H9 (cell line): ENCODE results near the gene NFIX. TPM values are rescaled to one million over a fixed set of nuclear protein-coding genes. Genes with fewer than 3 reads are reported as not detected.

Source experiments
- DNase-seq: peaks from one replicate; pipeline ENCODE4 v3.0.0-alpha.2; 2017
- H2AFZ ChIP-seq: one replicate; pipeline ENCODE4 v1.6.1; 2013; ENCODE audit warnings: mild to moderate bottlenecking, low read length, control low read depth, moderate library complexity
- H2AK5ac ChIP-seq: 2 replicates; pipeline ENCODE4 v1.6.1; 2013; ENCODE audit warnings: low read length, control low read depth, mixed read lengths; ENCODE audit not compliant: insufficient read length
- H2BK120ac ChIP-seq: one replicate; pipeline ENCODE4 v1.6.1; 2013; ENCODE audit warnings: low read depth, mild to moderate bottlenecking, low read length, control low read depth, inconsistent platforms; ENCODE audit not compliant: poor library complexity, severe bottlenecking
- H2BK12ac ChIP-seq: 2 replicates; pipeline ENCODE4 v1.6.1; 2013; ENCODE audit warnings: low read length, control low read depth, mixed read lengths, low read depth; ENCODE audit not compliant: insufficient read length
- H2BK15ac ChIP-seq: 2 replicates; pipeline ENCODE4 v1.6.1; 2013; ENCODE audit warnings: low read depth, low read length, control low read depth
- H2BK20ac ChIP-seq: one replicate; pipeline ENCODE4 v1.6.1; 2013; ENCODE audit warnings: low read depth, mild to moderate bottlenecking, low read length, control low read depth, inconsistent platforms; ENCODE audit not compliant: poor library complexity, severe bottlenecking
- H2BK5ac ChIP-seq: 2 replicates; pipeline ENCODE4 v1.6.1; 2013; ENCODE audit warnings: low read length, control low read depth, mixed read lengths; ENCODE audit not compliant: insufficient read length
- H3K14ac ChIP-seq: 2 replicates; pipeline ENCODE4 v1.6.1; 2013; ENCODE audit warnings: low read length, control low read depth; ENCODE audit not compliant: insufficient read depth
- H3K18ac ChIP-seq: 2 replicates; pipeline ENCODE4 v1.6.1; 2013; ENCODE audit warnings: low read depth, mild to moderate bottlenecking, mixed read lengths, low read length, control low read depth; ENCODE audit not compliant: insufficient read length
- H3K23ac ChIP-seq: 2 replicates; pipeline ENCODE4 v1.6.1; 2013; ENCODE audit warnings: low read length, control low read depth, mixed read lengths, low read depth; ENCODE audit not compliant: insufficient read length
- H3K23me2 ChIP-seq: 2 replicates; pipeline ENCODE4 v1.6.1; 2013; ENCODE audit warnings: low read depth, mild to moderate bottlenecking, mixed read lengths, low read length, control low read depth; ENCODE audit not compliant: insufficient read length, poor library complexity, severe bottlenecking
- H3K27ac ChIP-seq: 2 replicates; pipeline ENCODE4 v1.5.1; 2013; ENCODE audit warnings: low read length, control low read depth, mixed read lengths, low read depth; ENCODE audit not compliant: insufficient read length
- H3K27me3 ChIP-seq: 2 replicates; pipeline ENCODE4 v1.6.1; 2013; ENCODE audit warnings: low read length, control low read depth, inconsistent platforms; ENCODE audit not compliant: insufficient read depth
- H3K4ac ChIP-seq: 2 replicates; pipeline ENCODE4 v1.6.1; 2013; ENCODE audit warnings: low read depth, mild to moderate bottlenecking, control low read depth, inconsistent platforms, low read length, moderate library complexity
- H3K4me1 ChIP-seq: 2 replicates; pipeline ENCODE4 v1.6.1; 2013; ENCODE audit warnings: low read length, control low read depth, inconsistent platforms; ENCODE audit not compliant: insufficient read depth
- H3K4me2 ChIP-seq: 2 replicates; pipeline ENCODE4 v1.6.1; 2013; ENCODE audit warnings: low read length, control low read depth, mixed read lengths; ENCODE audit not compliant: insufficient read length, insufficient read depth
- H3K56ac ChIP-seq: 2 replicates; pipeline ENCODE4 v1.6.1; 2013; ENCODE audit warnings: low read depth, mild to moderate bottlenecking, mixed read lengths, low read length, control low read depth; ENCODE audit not compliant: insufficient read length
- H3K79me1 ChIP-seq: 2 replicates; pipeline ENCODE4 v1.6.1; 2013; ENCODE audit warnings: low read depth, mild to moderate bottlenecking, moderate library complexity, low read length, control low read depth, inconsistent platforms; ENCODE audit not compliant: insufficient read depth, poor library complexity, severe bottlenecking
- H3K79me2 ChIP-seq: 2 replicates; pipeline ENCODE4 v1.6.1; 2013; ENCODE audit warnings: low read length, control low read depth, inconsistent platforms; ENCODE audit not compliant: insufficient read depth
- H3K9ac ChIP-seq: 2 replicates; pipeline ENCODE4 v1.6.1; 2013; ENCODE audit warnings: low read length, control low read depth, mixed read lengths; ENCODE audit not compliant: insufficient read length; ENCODE audit errors: extremely low read depth
- H3K9me3 ChIP-seq: one replicate; pipeline ENCODE4 v1.6.1; 2013; ENCODE audit warnings: low read depth, low read length, inconsistent platforms; ENCODE audit not compliant: control insufficient read depth
- H3T11ph ChIP-seq: one replicate; pipeline ENCODE4 v1.6.1; 2013; ENCODE audit warnings: mild to moderate bottlenecking, low read length, control low read depth, inconsistent platforms
- H4K20me1 ChIP-seq: one replicate; pipeline ENCODE4 v1.6.1; 2013; ENCODE audit not compliant: control insufficient read depth, insufficient read length, insufficient read depth
- H4K5ac ChIP-seq: 2 replicates; pipeline ENCODE4 v1.6.1; 2013; ENCODE audit warnings: low read depth, mild to moderate bottlenecking, mixed read lengths, low read length, control low read depth; ENCODE audit not compliant: insufficient read length
- H4K8ac ChIP-seq: replicated peaks from 2 replicates; pipeline ENCODE4 v1.6.1; 2013; ENCODE audit warnings: low read length, control low read depth, mixed read lengths, low read depth; ENCODE audit not compliant: insufficient read length
- H4K91ac ChIP-seq: 2 replicates; pipeline ENCODE4 v1.6.1; 2013; ENCODE audit warnings: low read depth, mild to moderate bottlenecking, moderate library complexity, mixed read lengths, low read length, control low read depth; ENCODE audit not compliant: insufficient read length
- H3K27ac Mint-ChIP-seq, 3 experiments: 2 replicates in 2 of 3; 3 replicates in 1 of 3; pipeline ENCODE4 v1.8.0; 2020 to 2021; ENCODE audit warnings: mixed read lengths in 3 of 3, mild to moderate bottlenecking in 1 of 3, moderate library complexity in 1 of 3
- H3K27me3 Mint-ChIP-seq: 2 replicates; pipeline ENCODE4 v1.8.0; 2021; ENCODE audit warnings: low read depth, mild to moderate bottlenecking, moderate library complexity, mixed read lengths
- H3K36me3 Mint-ChIP-seq, 3 experiments: 2 replicates in 2 of 3; 3 replicates in 1 of 3; pipeline ENCODE4 v1.8.0; 2020 to 2021; ENCODE audit warnings: low read depth in 3 of 3, mixed read lengths in 3 of 3; ENCODE audit not compliant: insufficient read depth in 1 of 3
- H3K4me1 Mint-ChIP-seq, 2 experiments: 2 replicates each; pipeline ENCODE4 v1.8.0; 2020; ENCODE audit warnings: mixed read lengths in 2 of 2
- H3K4me3 Mint-ChIP-seq, 2 experiments: 2 replicates in 1 of 2; 3 replicates in 1 of 2; pipeline ENCODE4 v1.8.0; 2020 to 2021; ENCODE audit warnings: mild to moderate bottlenecking in 2 of 2, mixed read lengths in 2 of 2, moderate library complexity in 1 of 2
- H3K9me3 Mint-ChIP-seq, 2 experiments: 2 replicates in 1 of 2; 3 replicates in 1 of 2; pipeline ENCODE4 v1.8.0; 2020; ENCODE audit warnings: mild to moderate bottlenecking in 2 of 2, mixed read lengths in 2 of 2, moderate library complexity in 1 of 2
- CTCF ChIP-seq: fragments of 200-600 bp; sonication (generic); conservative IDR thresholded peaks from 3 replicates; pipeline ENCODE4 v1.8.0; 2021; ENCODE audit warnings: antibody characterized with exemption, mild to moderate bottlenecking
- WGBS: extraction: QIAGEN DNeasy Blood & Tissue Kit; methylation state at CpG from one replicate; pipeline ENCODE4 v1.1.7; 2013; ENCODE audit warnings: missing lambda C conversion rate, low lambda C conversion rate, mixed read lengths; ENCODE audit not compliant: insufficient read length; ENCODE audit errors: extremely low coverage; 5-methylcytosine and 5-hydroxymethylcytosine counted together
- total RNA-seq: library from RNA; stranded (reverse); gene quantifications from 2 replicates; pipeline ENCODE4 v1.2.1, GENCODE V29; 2021

The NFIX gene
- total RNA-seq, 1 experiment from 2014 or later, result 0.31 TPM

GRCh38 chr19:13138916-13139198, 143.6 kb downstream of the NFIX start:
- Histone ChIP-seq H3K14ac (no peak overlapping the region), H2BK20ac (no peak overlapping the region), H3K27ac (no peak overlapping the region), H3K18ac (no peak overlapping the region), H3K4me1 (no peaks in the 10 kb centered on the region), H2BK5ac (no peak overlapping the region), H2BK120ac (no peak overlapping the region), H4K5ac (no peak overlapping the region), H3K4ac (no peak overlapping the region), H3K79me1 (peaks cover 4% of the 10 kb centered on the region), H3K9ac (no peak overlapping the region), H4K8ac (no peak overlapping the region), H2AK5ac (no peak overlapping the region), H4K20me1 (no peaks in the 10 kb centered on the region), H2BK15ac (no peak overlapping the region), H4K91ac (no peak overlapping the region), H2AFZ (no peak overlapping the region), H3K27me3 (no peaks in the 10 kb centered on the region), H3T11ph (no peak overlapping the region), H2BK12ac (no peak overlapping the region), H3K4me2 (no peak overlapping the region), H3K56ac (no peak overlapping the region), H3K79me2 (no peaks in the 10 kb centered on the region; the same call in 1 of the 2 replicates), H3K9me3 (no peaks in the 10 kb centered on the region), H3K23me2 (no peaks in the 10 kb centered on the region), H3K23ac (no peak overlapping the region)
- Mint-ChIP-seq H3K9me3 (no peaks in the 10 kb centered on the region), H3K4me1 (peaks cover 5 to 16% of the 10 kb centered on the region in 2 experiments; a peak in 3 of 4 replicates), H3K36me3 (peaks cover 20 to 60% (median 52%) of the 10 kb centered on the region in 3 experiments; a peak in 6 of 7 replicates), H3K27me3 (no peaks in the 10 kb centered on the region), H3K27ac (no peak overlapping the region), H3K4me3 (no peak overlapping the region)
- WGBS, result no CpG with 5 or more reads among the region's 10 CpGs
- no peak for TF ChIP-seq CTCF
- DNase-seq, result no peak
